HUDEP-2 (cell line): Measurements from ENCODE around the gene HTR3B.

Experiments used
- DNase-seq, 76 experiments: peaks; one replicate each; lab custom pipeline; 2025; ENCODE audit not compliant: unreplicated experiment in 76 of 76; lab: John Stamatoyannopoulos, UW

Gene HTR3B

GRCh38 chr11:113986351-113987140 lies 82.0 kb downstream of the HTR3B start:
- no peak for DNase-seq

- DNase-seq, result no peak
Measured at GRCh38 chr11:113989381-113989780, 84.8 kb downstream of the HTR3B start.

DNA sequence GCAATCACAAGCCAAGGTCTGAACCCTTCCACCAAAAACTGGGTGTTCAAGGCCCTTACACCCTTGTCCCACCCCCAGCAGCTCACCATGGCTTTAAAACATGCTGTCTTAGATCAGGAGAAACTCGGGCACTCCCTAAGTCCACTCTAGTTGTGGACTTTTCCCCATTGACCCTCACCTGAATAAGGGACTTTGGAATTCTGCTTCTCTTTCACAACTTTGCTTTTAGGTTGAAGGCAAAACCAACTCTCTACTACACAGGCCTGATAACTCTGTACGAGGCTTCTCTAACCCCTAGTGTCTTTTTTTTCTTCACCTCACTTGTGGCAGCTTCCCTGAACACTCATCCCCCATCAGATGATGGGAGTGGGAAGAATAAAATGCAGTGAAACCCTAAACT lies 85.3 kb downstream of the HTR3B start:
- no peak for DNase-seq

GRCh38 chr11:113991170-113991569 lies 86.6 kb downstream of the HTR3B start:
- peak in 12 of 76 experiments; percentile 4 to 31 (median 8) for DNase-seq

DNA sequence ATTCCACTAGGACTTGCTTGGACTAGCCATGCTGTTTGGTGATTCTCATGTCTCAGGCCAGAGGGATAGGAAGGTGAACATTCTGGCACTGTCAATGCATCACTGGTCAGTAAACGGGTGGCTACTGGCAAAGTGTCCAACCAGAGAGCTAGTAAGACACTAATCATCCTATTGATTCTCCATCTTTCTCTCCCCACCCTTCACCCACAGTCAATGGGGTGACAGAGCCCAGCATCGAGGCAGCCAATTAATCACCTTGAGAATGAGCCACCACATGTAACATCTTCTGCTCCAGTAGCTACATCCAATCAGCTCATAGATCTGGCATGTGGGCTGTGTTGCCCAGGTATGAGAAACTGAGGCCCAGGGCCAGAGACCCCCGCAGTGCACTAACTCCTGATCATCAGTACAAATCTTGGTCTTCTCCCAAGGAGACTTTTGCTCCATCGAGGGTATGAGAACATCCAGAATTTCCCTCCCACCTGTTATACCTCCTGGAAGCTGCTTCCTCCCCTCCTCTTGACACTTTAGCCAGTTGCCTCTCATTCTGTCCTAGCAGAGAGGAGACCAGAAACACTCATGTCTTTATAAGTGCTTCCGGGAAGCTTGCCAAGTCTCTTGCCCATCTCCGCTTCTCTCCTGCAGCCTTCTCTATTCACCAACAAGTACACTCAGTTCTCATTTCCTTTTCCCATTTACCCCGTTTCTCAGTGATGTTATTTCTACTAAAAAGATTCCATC lies 87.3 kb downstream of the HTR3B start:
- peak in 5 of 76 experiments; percentile 0 to 17 (median 6) for DNase-seq

DNA sequence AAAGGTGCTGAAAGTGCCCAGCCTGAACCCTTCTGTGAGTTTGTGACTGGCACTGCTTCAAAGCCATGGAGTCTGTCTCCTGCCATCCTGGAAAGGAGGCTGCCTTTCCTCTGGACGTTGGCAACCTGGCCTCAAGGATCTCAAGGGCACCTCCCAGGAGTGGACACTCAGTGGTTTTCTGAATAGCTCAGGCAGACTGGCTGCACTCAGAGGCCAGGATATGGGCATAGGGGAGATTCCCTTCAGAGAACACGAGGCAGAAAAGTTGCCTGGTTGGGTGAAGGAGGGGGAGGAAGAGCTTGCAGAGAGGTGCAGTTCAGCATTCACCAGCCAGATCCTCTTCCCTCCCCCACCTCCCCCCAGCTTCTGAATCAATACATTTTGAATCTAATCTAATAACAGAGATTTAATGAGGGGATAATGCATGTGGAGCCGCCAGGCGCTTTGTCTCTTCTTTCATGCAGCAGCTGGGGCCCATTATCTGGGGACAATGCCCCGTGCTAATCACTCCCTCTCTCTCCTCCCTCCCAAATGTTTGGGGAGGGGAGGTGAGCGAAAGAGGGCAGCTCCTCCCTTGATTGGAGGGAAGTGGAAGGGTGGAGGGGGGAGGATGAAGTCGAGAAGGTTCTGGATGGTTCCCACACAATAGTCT lies 88.0 kb downstream of the HTR3B start:
- no peak for DNase-seq

- DNase-seq, result peak in 6 of 76 experiments; percentile 3 to 12 (median 8)
Measured at GRCh38 chr11:113994077-113994954, 89.7 kb downstream of the HTR3B start.
